GM21717 (cell line): ENCODE data around the gene BMP2.

Experiments used
- ATAC-seq: cut with Tn5 transposase; IDR thresholded peaks from one replicate; pipeline ENCODE4 v1.9.1; 2021; ENCODE audit warnings: mild to moderate bottlenecking, moderate library complexity; ENCODE audit not compliant: unreplicated experiment

The BMP2 gene

DNA sequence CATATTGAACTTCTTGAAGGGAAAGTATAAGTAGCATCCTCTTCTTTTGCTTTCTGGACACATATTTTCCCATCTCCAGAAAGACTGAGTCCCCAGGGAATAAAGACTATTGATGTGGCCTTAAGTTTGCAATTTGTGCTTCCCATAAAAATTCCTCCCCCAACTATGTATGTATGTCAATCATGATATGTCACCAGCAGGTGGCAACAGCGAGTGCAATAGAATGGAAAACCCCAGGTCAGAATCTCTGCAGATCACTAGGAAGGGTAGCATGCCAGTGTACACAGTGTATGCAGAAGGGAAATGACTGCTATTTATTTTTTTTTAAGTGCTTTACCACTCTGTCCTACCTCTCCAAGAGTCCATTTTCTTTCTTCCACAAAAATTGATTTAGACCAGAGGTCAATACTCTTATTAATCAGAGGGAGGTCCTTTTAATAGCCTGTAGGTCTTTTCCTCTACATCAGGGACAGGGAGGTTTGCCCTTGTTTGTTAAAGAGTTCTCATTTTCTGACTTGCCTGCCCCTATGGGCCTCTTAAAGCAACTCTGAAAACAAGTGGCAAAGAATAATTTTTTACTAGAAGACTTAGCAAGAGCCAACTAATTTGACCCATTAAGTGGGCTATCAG lies 61.4 kb downstream of the BMP2 start:
- peak; percentile 92 for ATAC-seq

DNA sequence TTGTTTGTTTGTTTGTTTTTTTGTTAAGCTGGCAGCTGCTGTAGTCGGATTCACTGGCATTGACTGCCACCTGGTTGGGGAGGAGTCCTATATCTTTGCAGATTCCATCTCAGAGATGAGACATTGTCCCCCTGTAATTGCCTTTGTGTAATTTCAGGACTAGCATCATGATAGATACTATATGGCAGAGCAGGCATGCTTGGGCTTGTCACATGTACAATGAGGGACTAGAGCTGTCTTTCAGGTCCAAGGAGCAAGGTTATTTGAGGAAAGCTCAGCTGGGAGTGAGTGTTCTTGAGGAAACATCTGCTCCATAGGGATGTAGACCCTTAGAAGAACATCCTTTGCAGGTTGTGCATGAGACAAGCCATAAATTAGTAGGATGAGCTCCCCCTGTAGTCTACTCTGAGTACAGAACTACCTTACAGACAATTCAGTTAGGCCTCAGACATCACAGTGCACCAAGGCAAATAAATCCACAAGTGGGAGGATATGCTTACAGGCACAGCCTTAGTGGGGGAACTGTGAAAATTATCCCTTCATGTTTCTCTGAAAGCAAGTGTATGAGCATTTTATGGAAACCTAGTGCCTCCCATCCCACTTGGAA lies 62.1 kb downstream of the BMP2 start:
- no peak for ATAC-seq
